Head of caudate nucleus (tissue), 42 donors: ENCODE results near the gene TMPRSS7.
A peak's percentile ranks its signal among the peaks of the same experiment; 100 is the strongest.

Experiments
- DNase-seq, 42 donors: peaks; one replicate each; pipeline versions ENCODE4 v3.0.0 to v3.0.0-alpha.2; 2020 to 2021; ENCODE audit warnings: mixed read lengths in 7 of 42
- intact Hi-C: fragments of 100-400 bp; cut with DNase I; formaldehyde crosslinking; loops from one replicate; pipeline ENCODE4 v1.15.0; 2022

The TMPRSS7 gene

DNA sequence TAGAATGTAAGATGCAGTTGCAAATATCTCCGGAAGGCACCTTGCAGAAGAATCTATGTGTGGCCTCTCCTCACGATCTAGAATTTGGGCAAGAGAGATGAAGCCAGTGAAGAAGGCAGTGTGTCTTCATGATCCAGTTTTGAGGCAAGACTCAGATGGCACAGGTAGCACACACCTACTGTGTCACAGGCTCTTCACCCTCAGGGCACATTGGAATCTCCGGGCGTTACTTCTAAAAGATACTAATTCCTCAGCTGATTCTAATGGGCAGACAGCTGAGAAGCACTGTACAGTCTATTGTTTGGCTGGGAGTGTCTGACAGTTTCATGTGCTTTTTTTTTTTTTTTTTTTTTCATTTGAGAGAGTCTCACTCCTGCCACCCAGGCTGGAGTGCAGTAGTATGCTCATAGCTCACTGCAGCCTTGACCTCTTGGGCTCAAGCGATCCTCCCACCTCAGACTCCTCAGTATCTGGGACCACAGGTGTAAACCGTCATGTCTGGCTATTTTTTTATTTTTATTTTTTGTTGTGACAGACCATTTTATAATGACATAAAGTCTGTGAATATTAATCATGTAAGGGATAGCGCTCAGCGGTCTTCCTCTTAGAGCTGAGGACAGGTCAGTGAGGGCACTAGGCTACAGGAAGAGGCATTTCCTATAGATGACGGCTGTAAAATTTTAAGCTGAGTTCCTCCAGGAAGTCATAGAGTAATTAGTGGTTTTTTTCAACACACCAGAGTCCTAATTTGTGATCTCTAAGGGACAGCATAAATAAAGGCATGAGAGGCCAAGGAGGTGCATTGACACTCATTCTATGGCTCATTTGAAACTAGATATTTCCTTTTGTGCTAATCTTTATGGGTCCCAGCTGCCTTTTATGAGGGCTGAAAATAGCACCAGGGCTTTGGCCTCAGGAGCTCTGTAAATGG lies 55.7 kb downstream of the TMPRSS7 start:
- no peak for DNase-seq
- intact Hi-C loops, result no loop called here

DNA sequence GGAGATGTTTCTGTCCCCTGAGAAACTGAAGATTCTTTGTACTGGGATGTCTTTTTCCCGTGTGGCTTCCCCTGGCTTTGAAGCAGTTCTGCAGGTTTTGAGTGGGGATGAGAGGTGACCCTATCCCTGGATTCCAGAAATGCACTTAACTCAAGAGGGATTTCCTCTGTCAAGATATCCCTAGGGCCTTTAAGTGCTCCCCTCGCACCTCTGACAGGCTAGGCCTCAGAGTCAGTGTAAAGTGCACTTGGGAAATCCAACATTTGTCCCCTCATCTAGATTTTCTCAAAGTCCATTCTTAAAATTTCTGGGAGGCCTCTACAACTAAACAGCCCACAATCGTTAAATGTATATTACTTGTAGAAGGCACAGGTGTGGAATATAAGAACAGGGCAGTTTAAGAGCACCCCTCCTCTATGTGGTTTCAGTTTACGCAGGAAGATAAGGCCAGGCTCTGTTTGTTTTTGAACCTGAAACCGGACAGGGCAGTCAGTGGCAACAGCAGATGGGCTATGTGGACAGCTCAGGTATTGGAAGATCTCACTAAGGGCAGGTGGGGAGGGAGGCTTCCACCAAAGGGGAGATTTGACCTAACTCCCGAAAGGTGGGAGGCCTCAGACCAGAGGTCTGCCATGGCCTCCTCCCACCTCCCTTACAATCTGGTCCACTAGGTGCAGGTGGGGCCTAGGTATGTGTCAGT lies 56.5 kb downstream of the TMPRSS7 start:
- no peak for DNase-seq
- intact Hi-C loops, result no loop called here

- DNase-seq, result peak in 1 of 42 donors; percentile 21
- intact Hi-C loops, result no loop called here
Measured at GRCh38 chr3:112092496-112093179, 58.1 kb downstream of the TMPRSS7 start.

DNA sequence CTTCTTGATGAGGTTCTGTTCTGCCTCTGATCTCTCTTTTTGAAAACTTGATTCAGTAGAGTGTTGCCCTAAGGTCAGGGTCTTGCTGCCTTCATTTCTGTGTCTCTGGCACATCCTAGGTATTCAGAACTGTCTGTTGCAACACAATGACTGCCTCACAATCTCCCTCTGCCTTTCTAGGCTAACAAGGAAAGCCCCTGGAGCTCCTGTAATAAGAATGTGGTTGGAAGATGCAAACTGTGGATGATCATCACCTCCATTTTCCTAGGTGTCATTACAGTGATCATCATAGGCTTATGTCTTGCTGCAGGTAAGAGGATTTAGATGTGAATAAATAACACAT lies 58.6 kb downstream of the TMPRSS7 start:
- intact Hi-C loops, result no loop called here
- no peak for DNase-seq

GRCh38 chr3:112095731-112096130 lies 61.2 kb downstream of the TMPRSS7 start:
- intact Hi-C loops, result no loop called here

GRCh38 chr3:112096176-112096575 lies 61.6 kb downstream of the TMPRSS7 start:
- intact Hi-C loops, result no loop called here
- DNase-seq, result no peak

More at GRCh38 chr3:112095731-112096130, 61.2 kb downstream of the TMPRSS7 start:
- DNase-seq, result no peak

- intact Hi-C loops, result no loop called here
- DNase-seq, result peak in 16 of 42 donors; percentile 17 to 72 (median 38)
Measured at GRCh38 chr3:112097378-112097777, 62.8 kb downstream of the TMPRSS7 start.

GRCh38 chr3:112101916-112102315 lies 67.4 kb downstream of the TMPRSS7 start:
- intact Hi-C loops, result no loop called here
- no peak for DNase-seq

- DNase-seq, result peak in 5 of 42 donors; percentile 12 to 44 (median 31)
- intact Hi-C loops, result no loop called here
Measured at GRCh38 chr3:112104774-112105173, 70.2 kb downstream of the TMPRSS7 start.

- intact Hi-C loops, result no loop called here
- DNase-seq, result no peak
Measured at GRCh38 chr3:112109322-112109721, 74.8 kb downstream of the TMPRSS7 start.

- intact Hi-C loops, result loop anchor here (10.0 kb wide), 1 partner anchor 413 kb away; no protein-coding TSS in a partner anchor
- peak in 38 of 42 donors; percentile 11 to 76 (median 48) for DNase-seq
Measured at GRCh38 chr3:112111785-112112402, 77.4 kb downstream of the TMPRSS7 start.

- intact Hi-C loops, result loop anchor here (10.0 kb wide), 1 partner anchor 410 kb away; no protein-coding TSS in a partner anchor
- no peak for DNase-seq
Measured at GRCh38 chr3:112114576-112115160, 80.1 kb downstream of the TMPRSS7 start.

GRCh38 chr3:112115161-112115739 lies 80.7 kb downstream of the TMPRSS7 start:
- intact Hi-C loops, result loop anchor here (10.0 kb wide), 1 partner anchor 410 kb away; no protein-coding TSS in a partner anchor
- DNase-seq, result no peak

DNA sequence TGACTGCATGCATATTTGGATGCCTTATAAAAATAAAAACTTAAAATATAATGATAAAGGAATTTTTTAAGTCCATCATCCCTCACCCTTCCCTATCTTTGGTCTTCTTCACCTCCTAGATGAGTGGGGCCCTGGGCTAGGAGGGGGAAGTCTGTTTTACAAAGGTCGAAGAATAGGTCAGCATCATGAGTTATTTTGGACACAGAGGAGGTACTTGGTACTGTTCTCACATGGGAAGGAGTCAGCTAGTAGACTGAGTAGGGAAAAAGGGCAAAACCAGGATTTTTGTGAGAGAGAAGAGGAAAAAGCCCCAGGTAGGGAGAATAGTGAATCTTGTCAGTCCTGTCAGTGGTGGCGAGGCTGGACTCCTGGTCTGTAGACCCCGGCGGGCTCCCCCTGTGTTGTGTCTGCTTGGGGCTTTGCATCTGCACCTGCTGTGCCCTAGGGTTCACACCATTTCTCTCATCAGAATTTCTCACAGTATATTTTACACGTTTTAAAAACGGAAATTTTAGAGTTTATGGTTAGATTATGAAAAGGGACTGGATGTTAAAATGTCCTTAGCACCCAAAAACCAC lies 81.4 kb downstream of the TMPRSS7 start:
- no peak for DNase-seq
- intact Hi-C loops, result loop anchor here (10.0 kb wide), 1 partner anchor 409 kb away; no protein-coding TSS in a partner anchor

DNA sequence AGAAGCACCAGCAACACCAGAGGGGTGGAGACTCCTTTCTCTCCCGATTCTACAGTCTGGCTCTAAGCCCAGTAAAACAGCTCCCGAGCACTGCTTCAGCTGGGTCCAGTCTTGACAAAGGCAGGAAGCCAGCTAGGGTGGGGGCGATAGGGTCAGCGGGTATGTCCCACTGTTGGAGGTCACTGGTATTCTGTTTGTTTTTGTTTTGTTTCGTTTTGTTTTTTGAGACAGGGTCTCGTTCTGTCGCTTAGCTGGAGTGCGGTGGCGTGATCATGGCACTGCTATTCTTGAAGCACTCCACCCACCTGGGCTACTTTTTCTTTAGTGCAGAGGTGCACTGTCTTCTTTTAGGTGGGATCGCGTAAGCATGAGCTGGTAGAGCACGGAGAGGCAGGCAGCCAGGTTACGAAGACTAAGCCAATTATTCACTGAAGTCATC lies 82.2 kb downstream of the TMPRSS7 start:
- intact Hi-C loops, result loop anchor here (10.0 kb wide), 1 partner anchor 408 kb away; no protein-coding TSS in a partner anchor
- peak in 7 of 42 donors; percentile 4 to 45 (median 15) for DNase-seq

DNA sequence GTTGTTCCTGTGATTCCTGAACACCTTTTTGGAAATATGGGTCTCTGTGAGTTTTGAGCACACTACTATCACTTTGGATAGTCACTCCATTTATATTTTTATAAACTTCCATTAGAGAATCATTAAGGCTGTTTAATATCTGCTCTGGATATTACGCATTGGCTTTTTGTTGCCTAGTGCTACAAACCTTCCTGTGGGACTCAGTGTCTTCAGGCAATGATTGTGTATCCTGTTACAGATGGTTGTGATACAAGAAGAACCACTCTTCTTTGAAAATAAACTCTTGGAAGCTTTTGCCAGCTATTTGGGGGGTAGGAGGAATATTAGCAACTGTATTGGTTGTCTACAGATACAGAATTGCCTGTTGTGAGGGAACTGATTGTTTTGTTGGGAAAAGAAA lies 82.9 kb downstream of the TMPRSS7 start:
- intact Hi-C loops, result loop anchor here (10.0 kb wide), 1 partner anchor 407 kb away; no protein-coding TSS in a partner anchor
- no peak for DNase-seq

- peak in 37 of 42 donors; percentile 6 to 61 (median 27) for DNase-seq
- intact Hi-C loops, result loop anchor here (10.0 kb wide), 1 partner anchor 407 kb away; no protein-coding TSS in a partner anchor
Measured at GRCh38 chr3:112117841-112118571, 83.5 kb downstream of the TMPRSS7 start.
